IMR-90 (cell line): ENCODE data around the gene MNT.

Experiments
- BHLHE40 ChIP-seq: fragments of 150-350 bp; IDR thresholded peaks from 2 replicates; pipeline ENCODE4 v1.6.1; 2016; ENCODE audit warnings: mild to moderate bottlenecking, low read depth, low read length
- MXI1 ChIP-seq: IDR thresholded peaks from 2 replicates; pipeline ENCODE4 v1.6.1; 2012; ENCODE audit warnings: low read depth, mild to moderate bottlenecking, low read length, moderate library complexity, borderline replicate concordance
- POLR2A ChIP-seq: IDR thresholded peaks from 2 replicates; pipeline ENCODE4 v1.6.1; 2012; ENCODE audit warnings: mild to moderate bottlenecking, low read depth, low read length
- RCOR1 ChIP-seq: IDR thresholded peaks from 2 replicates; pipeline ENCODE4 v1.6.1; 2012; ENCODE audit warnings: mild to moderate bottlenecking, low read length, improper control_type of control experiment; ENCODE audit not compliant: insufficient replicate concordance
- SMC3 ChIP-seq: fragments of 150-350 bp; IDR thresholded peaks from 2 replicates; pipeline ENCODE4 v1.6.1; 2016; ENCODE audit warnings: low read depth, mild to moderate bottlenecking, antibody characterized with exemption, low read length, moderate library complexity
- TF ChIP-seq, protein P1 (sequence below): conservative IDR thresholded peaks from 2 replicates; pipeline ENCODE4 v1.5.1; 2012; ENCODE audit warnings: mild to moderate bottlenecking, low read depth, low read length, improper control_type of control experiment
- TF ChIP-seq, protein P2 (sequence below): fragments of 150-350 bp; IDR thresholded peaks from 2 replicates; pipeline ENCODE4 v1.6.1; 2016; ENCODE audit warnings: low read depth, mild to moderate bottlenecking, low read length, moderate library complexity, borderline replicate concordance

- TF ChIP-seq, protein P1, sequence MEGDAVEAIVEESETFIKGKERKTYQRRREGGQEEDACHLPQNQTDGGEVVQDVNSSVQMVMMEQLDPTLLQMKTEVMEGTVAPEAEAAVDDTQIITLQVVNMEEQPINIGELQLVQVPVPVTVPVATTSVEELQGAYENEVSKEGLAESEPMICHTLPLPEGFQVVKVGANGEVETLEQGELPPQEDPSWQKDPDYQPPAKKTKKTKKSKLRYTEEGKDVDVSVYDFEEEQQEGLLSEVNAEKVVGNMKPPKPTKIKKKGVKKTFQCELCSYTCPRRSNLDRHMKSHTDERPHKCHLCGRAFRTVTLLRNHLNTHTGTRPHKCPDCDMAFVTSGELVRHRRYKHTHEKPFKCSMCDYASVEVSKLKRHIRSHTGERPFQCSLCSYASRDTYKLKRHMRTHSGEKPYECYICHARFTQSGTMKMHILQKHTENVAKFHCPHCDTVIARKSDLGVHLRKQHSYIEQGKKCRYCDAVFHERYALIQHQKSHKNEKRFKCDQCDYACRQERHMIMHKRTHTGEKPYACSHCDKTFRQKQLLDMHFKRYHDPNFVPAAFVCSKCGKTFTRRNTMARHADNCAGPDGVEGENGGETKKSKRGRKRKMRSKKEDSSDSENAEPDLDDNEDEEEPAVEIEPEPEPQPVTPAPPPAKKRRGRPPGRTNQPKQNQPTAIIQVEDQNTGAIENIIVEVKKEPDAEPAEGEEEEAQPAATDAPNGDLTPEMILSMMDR: no peak
- TF ChIP-seq SMC3: no peak
- no peak for TF ChIP-seq BHLHE40
- TF ChIP-seq POLR2A: no peak
- no peak for TF ChIP-seq RCOR1
- TF ChIP-seq MXI1: no peak
- TF ChIP-seq, protein P2, sequence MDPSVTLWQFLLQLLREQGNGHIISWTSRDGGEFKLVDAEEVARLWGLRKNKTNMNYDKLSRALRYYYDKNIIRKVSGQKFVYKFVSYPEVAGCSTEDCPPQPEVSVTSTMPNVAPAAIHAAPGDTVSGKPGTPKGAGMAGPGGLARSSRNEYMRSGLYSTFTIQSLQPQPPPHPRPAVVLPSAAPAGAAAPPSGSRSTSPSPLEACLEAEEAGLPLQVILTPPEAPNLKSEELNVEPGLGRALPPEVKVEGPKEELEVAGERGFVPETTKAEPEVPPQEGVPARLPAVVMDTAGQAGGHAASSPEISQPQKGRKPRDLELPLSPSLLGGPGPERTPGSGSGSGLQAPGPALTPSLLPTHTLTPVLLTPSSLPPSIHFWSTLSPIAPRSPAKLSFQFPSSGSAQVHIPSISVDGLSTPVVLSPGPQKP: no peak
These were observed 29.4 kb downstream of the MNT start for GRCh38 chr17:2371183-2372130.
